ENCODE results near the gene FNDC11.

The FNDC11 gene

GRCh38 chr20:63540417-63541186 is 13.4 kb upstream of the FNDC11 start:
- DNase-seq: no peak

GRCh38 chr20:63541371-63541770 is 12.6 kb upstream of the FNDC11 start:
- no peak for DNase-seq

- no peak for DNase-seq
Observed at GRCh38 chr20:63542031-63542559, 11.9 kb upstream of the FNDC11 start.

GRCh38 chr20:63542696-63543095 is 11.3 kb upstream of the FNDC11 start:
- no peak for DNase-seq

- DNase-seq: no peak
Observed at GRCh38 chr20:63543131-63543530, 10.8 kb upstream of the FNDC11 start.

GRCh38 chr20:63543733-63544132 is 10.2 kb upstream of the FNDC11 start:
- no peak for DNase-seq

- no peak for DNase-seq
Observed at GRCh38 chr20:63544241-63544957, 9.6 kb upstream of the FNDC11 start.

GRCh38 chr20:63544958-63545516 is 8.9 kb upstream of the FNDC11 start:
- peak; percentile 25 for DNase-seq

GRCh38 chr20:63545814-63546213 is 8.1 kb upstream of the FNDC11 start:
- no peak for DNase-seq

GRCh38 chr20:63546256-63546955 is 7.6 kb upstream of the FNDC11 start:
- DNase-seq: no peak

- DNase-seq: no peak
Observed at GRCh38 chr20:63546956-63547724, 6.8 kb upstream of the FNDC11 start.

- no peak for DNase-seq
Observed at GRCh38 chr20:63547725-63548480, 6.1 kb upstream of the FNDC11 start, which contains the start of gene SRMS. Gene SRMS, minus strand, starts transcription at chr20:63547749. Its CDS starts 286 bp downstream, at chr20:63547463.

- no peak for DNase-seq
Observed at GRCh38 chr20:63548542-63548941, 5.4 kb upstream of the FNDC11 start.

GRCh38 chr20:63549019-63549418 is 4.9 kb upstream of the FNDC11 start:
- DNase-seq: no peak

GRCh38 chr20:63549679-63550282 is 4.2 kb upstream of the FNDC11 start:
- DNase-seq: no peak

- DNase-seq: no peak
Observed at GRCh38 chr20:63551068-63551467, 2.9 kb upstream of the FNDC11 start.

GRCh38 chr20:63552481-63553249 is 1.3 kb upstream of the FNDC11 start:
- no peak for DNase-seq

GRCh38 chr20:63553251-63553932 is 567 bp upstream of the FNDC11 start:
- DNase-seq: peak; percentile 25
